Prostate gland (tissue), 2 donors: ENCODE data around the gene KDELR1.

ENCODE experiments used
- POLR2A ChIP-seq: fragments of 450-650 bp; IDR thresholded peaks from one replicate; pipeline ENCODE4 v1.6.1; 2016; ENCODE audit warnings: antibody characterized with exemption, mild to moderate bottlenecking
- POLR2AphosphoS5 ChIP-seq: sonication (generic); formaldehyde crosslinking; IDR thresholded peaks from one replicate; pipeline ENCODE4 v1.6.1; 2017; ENCODE audit warnings: antibody characterized with exemption
- TF ChIP-seq, protein P1 (sequence below), 4 experiments: fragments of 200-600 bp in 2 of 4; fragments of 450-650 bp in 2 of 4; sonication (generic) in 2 of 4; IDR thresholded peaks; 1 replicate in 3 of 4; 2 replicates in 1 of 4; pipeline ENCODE4 v1.5.1; 2016 to 2019; ENCODE audit warnings: antibody characterized with exemption in 4 of 4, mild to moderate bottlenecking in 2 of 4, moderate library complexity in 2 of 4

DNA sequence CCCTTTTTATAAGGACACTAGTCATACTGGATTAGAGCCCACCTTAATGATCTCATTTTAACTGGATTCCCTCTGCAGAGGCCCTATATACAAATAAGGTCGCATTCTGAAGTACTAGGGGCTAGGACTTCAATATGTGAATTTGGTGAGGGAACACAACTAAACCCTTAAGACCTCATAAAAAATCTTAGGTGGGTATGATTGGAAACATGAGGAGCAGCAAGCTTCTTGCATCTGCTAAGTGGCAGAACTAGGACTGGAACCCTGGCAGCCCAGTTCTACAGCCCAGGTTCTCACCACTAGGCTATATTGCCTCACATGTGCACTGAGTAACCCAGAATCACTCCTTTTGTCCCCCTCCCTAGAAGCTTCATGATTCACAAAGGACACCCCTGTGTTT, 37.3 kb upstream of the KDELR1 start:
- TF ChIP-seq, protein P1, sequence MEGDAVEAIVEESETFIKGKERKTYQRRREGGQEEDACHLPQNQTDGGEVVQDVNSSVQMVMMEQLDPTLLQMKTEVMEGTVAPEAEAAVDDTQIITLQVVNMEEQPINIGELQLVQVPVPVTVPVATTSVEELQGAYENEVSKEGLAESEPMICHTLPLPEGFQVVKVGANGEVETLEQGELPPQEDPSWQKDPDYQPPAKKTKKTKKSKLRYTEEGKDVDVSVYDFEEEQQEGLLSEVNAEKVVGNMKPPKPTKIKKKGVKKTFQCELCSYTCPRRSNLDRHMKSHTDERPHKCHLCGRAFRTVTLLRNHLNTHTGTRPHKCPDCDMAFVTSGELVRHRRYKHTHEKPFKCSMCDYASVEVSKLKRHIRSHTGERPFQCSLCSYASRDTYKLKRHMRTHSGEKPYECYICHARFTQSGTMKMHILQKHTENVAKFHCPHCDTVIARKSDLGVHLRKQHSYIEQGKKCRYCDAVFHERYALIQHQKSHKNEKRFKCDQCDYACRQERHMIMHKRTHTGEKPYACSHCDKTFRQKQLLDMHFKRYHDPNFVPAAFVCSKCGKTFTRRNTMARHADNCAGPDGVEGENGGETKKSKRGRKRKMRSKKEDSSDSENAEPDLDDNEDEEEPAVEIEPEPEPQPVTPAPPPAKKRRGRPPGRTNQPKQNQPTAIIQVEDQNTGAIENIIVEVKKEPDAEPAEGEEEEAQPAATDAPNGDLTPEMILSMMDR (IDR thresholded peaks at IDR 0.05), result no peak
- TF ChIP-seq POLR2AphosphoS5 (no peak), POLR2A (no peak)
